NCI-H2227 treated with DMSO at 0.1 percent for 48 hours (cell line): ENCODE measurements around the gene SLC25A34.

ENCODE experiments used
- DNase-seq: peaks from one replicate; lab custom pipeline; 2025; lab: John Stamatoyannopoulos, UW

SLC25A34 gene

GRCh38 chr1:15775706-15776105 is 39.6 kb downstream of the SLC25A34 start:
- no peak for DNase-seq

- no peak for DNase-seq
Observed at GRCh38 chr1:15777909-15778707, 42.0 kb downstream of the SLC25A34 start.

GRCh38 chr1:15785683-15786082 is 49.6 kb downstream of the SLC25A34 start:
- no peak for DNase-seq

GRCh38 chr1:15786581-15786980 is 50.5 kb downstream of the SLC25A34 start:
- no peak for DNase-seq

- no peak for DNase-seq
Observed at GRCh38 chr1:15788624-15789301, 52.7 kb downstream of the SLC25A34 start.
